Gastrocnemius medialis (tissue), 4 donors: Measurements from ENCODE around the gene PKD2L1. TPM values are rescaled to one million over a fixed set of nuclear protein-coding genes. Genes with fewer than 3 reads are reported as not detected.

Experiments used
- ATAC-seq, 2 donors: fragments of 150-250 bp; one replicate each; pipeline ENCODE4 v1.9.1; 2016
- DNase-seq, 2 donors: peaks; one replicate each; pipeline ENCODE4 v3.0.0-alpha.2; 2019
- H3K27ac ChIP-seq, 4 donors: fragments of 200-600 bp; sonication (generic); 1 replicate in 1 of 4; 2 replicates in 3 of 4; pipeline ENCODE4 v1.5.1; 2016 to 2018; ENCODE audit warnings: mild to moderate bottlenecking in 2 of 4, moderate library complexity in 1 of 4
- H3K27me3 ChIP-seq, 3 donors: fragments of 200-600 bp; sonication (generic) in 2 of 3; 1 replicate in 1 of 3; 2 replicates in 2 of 3; pipeline versions ENCODE4 v1.5.1 to v1.6.0; 2016 to 2019; ENCODE audit warnings: mild to moderate bottlenecking in 1 of 3, moderate library complexity in 1 of 3
- H3K36me3 ChIP-seq, 2 donors: fragments of 200-600 bp; sonication (generic) in 1 of 2; one replicate each; pipeline ENCODE4 v1.5.1; 2017 to 2018
- H3K4me1 ChIP-seq, 2 donors: fragments of 200-600 bp; sonication (generic) in 1 of 2; one replicate each; pipeline ENCODE4 v1.5.1; 2016 to 2017; ENCODE audit warnings: mild to moderate bottlenecking in 2 of 2
- H3K4me3 ChIP-seq, 4 donors: fragments of 200-600 bp; sonication (generic) in 3 of 4; 1 replicate in 1 of 4; 2 replicates in 3 of 4; pipeline ENCODE4 v1.5.1; 2016 to 2019; ENCODE audit warnings: mild to moderate bottlenecking in 2 of 4
- H3K9me3 ChIP-seq, 3 donors: fragments of 200-600 bp; sonication (generic) in 2 of 3; 1 replicate in 1 of 3; 2 replicates in 2 of 3; pipeline ENCODE4 v1.5.1; 2016 to 2019
- CTCF ChIP-seq, 5 experiments: fragments of 450-650 bp in 3 of 5; fragments of 200-600 bp in 2 of 5; sonication (generic) in 2 of 5; IDR thresholded peaks in 4 of 5; conservative IDR thresholded peaks in 1 of 5; 1 replicate in 4 of 5; 2 replicates in 1 of 5; pipeline ENCODE4 v1.5.1; 2016 to 2019; ENCODE audit warnings: antibody characterized with exemption in 5 of 5, mild to moderate bottlenecking in 3 of 5, moderate library complexity in 3 of 5
- POLR2A ChIP-seq, 2 donors: fragments of 450-650 bp; IDR thresholded peaks; one replicate each; pipeline ENCODE4 v1.6.1; 2017; ENCODE audit warnings: antibody characterized with exemption in 2 of 2, mild to moderate bottlenecking in 2 of 2, moderate library complexity in 2 of 2
- in situ Hi-C, 4 donors: fragments of 200-750 bp; cut with MboI; loops; one replicate each; pipeline versions ENCODE4 v1.15.0 to v1.8.0; 2017; ENCODE audit warnings: low sequenced_read_pairs in 4 of 4
- intact Hi-C: fragments of 100-400 bp; cut with DNase I; formaldehyde crosslinking; loops from one replicate; pipeline ENCODE4 v1.15.1; 2023; ENCODE audit warnings: low total_unique reads
- total RNA-seq, 4 donors: library from RNA; depleted of rRNA; stranded (reverse); fragments of >200 nt; gene quantifications; one replicate each; pipeline versions ENCODE4 v1.1.0 to v1.2.3, GENCODE V29; 2016

Gene PKD2L1
- total RNA-seq, 4 donors from 2014 or later = not detected

GRCh38 chr10:100350914-100351485, 21.0 kb upstream of the PKD2L1 start:
- peaks cover 32 to 44% (median 36%) of the 10 kb centered on the region in 3 donors for H3K27me3 ChIP-seq
- no peak overlapping the region for H3K4me3 ChIP-seq
- ATAC-seq = no peak
- no peak for DNase-seq
- H3K9me3 ChIP-seq = no peaks in the 10 kb centered on the region
- no peak overlapping the region for H3K27ac ChIP-seq
- in situ Hi-C loops = no loop called here
- intact Hi-C loops = no loop called here
- H3K4me1 ChIP-seq = peaks cover 10 to 15% of the 10 kb centered on the region in 2 donors
- H3K36me3 ChIP-seq = no peaks in the 10 kb centered on the region
- TF ChIP-seq POLR2A (IDR thresholded peaks at IDR 0.05) (no peak), CTCF (IDR thresholded peaks at IDR 0.05 in 4 of 5, conservative IDR thresholded peaks at IDR 0.05 in 1 of 5) (no peak)

GRCh38 chr10:100349672-100350071, 19.6 kb upstream of the PKD2L1 start:
- no peak overlapping the region for H3K27ac ChIP-seq
- in situ Hi-C loops (loop anchor here in 3 of 4 donors (10.0 to 25.0 kb wide), 2 partner anchors 163 to 165 kb away; partner anchors contain the start of gene SEC31B (in 3 of the 3)), intact Hi-C loops (no loop called here)
- no peaks in the 10 kb centered on the region for H3K36me3 ChIP-seq
- H3K4me1 ChIP-seq = peaks cover 23 to 25% of the 10 kb centered on the region in 2 donors
- no peak for ATAC-seq
- H3K27me3 ChIP-seq = peaks cover 36 to 47% (median 36%) of the 10 kb centered on the region in 3 donors
- DNase-seq = no peak
- H3K9me3 ChIP-seq = no peaks in the 10 kb centered on the region
- TF ChIP-seq CTCF (IDR thresholded peaks at IDR 0.05 in 4 of 5, conservative IDR thresholded peaks at IDR 0.05 in 1 of 5) = no peak
- TF ChIP-seq POLR2A (IDR thresholded peaks at IDR 0.05) = no peak
- no peak overlapping the region for H3K4me3 ChIP-seq

GRCh38 chr10:100349087-100349486, 19.1 kb upstream of the PKD2L1 start:
- Histone ChIP-seq H3K36me3 (no peaks in the 10 kb centered on the region), H3K27me3 (peaks cover 36 to 47% (median 36%) of the 10 kb centered on the region in 3 donors), H3K4me1 (peaks cover 25 to 29% of the 10 kb centered on the region in 2 donors), H3K9me3 (no peaks in the 10 kb centered on the region), H3K4me3 (no peak overlapping the region), H3K27ac (no peak overlapping the region)
- intact Hi-C loops = no loop called here
- TF ChIP-seq POLR2A (IDR thresholded peaks at IDR 0.05) = no peak
- TF ChIP-seq CTCF (IDR thresholded peaks at IDR 0.05 in 4 of 5, conservative IDR thresholded peaks at IDR 0.05 in 1 of 5) = no peak
- DNase-seq (no peak), ATAC-seq (no peak)
- in situ Hi-C loops = loop anchor here in 3 of 4 donors (10.0 to 25.0 kb wide), 2 partner anchors 163 to 166 kb away; partner anchors contain the start of gene SEC31B (in 3 of the 3)

GRCh38 chr10:100348389-100348927, 18.4 kb upstream of the PKD2L1 start:
- TF ChIP-seq CTCF (IDR thresholded peaks at IDR 0.05 in 4 of 5, conservative IDR thresholded peaks at IDR 0.05 in 1 of 5) (no peak), POLR2A (IDR thresholded peaks at IDR 0.05) (no peak)
- Histone ChIP-seq H3K9me3 (no peaks in the 10 kb centered on the region), H3K36me3 (no peaks in the 10 kb centered on the region), H3K27ac (no peak overlapping the region), H3K4me1 (peaks cover 28 to 31% of the 10 kb centered on the region in 2 donors), H3K27me3 (peaks cover 36 to 47% (median 36%) of the 10 kb centered on the region in 3 donors), H3K4me3 (no peak overlapping the region)
- no peak for ATAC-seq
- in situ Hi-C loops = loop anchor here in 3 of 4 donors (10.0 to 25.0 kb wide), 2 partner anchors 164 to 166 kb away; partner anchors contain the start of gene SEC31B (in 3 of the 3)
- no peak for DNase-seq
- intact Hi-C loops = no loop called here
